ENCODE results near the gene IRS2.

IRS2 gene

GRCh38 chr13:109788372-109789111, 2.2 kb upstream of the IRS2 start:
- DNase-seq (ENCODE audit: extremely low read depth, insufficient read length) = no peak
- no peak overlapping the region for H3K4me3 ChIP-seq (replicated peaks; ENCODE audit: low read depth, low read length)

GRCh38 chr13:109787135-109787954, 962 bp upstream of the IRS2 start:
- H3K4me3 ChIP-seq (replicated peaks; ENCODE audit: low read depth, low read length) = peak overlapping the region; percentile 60
- no peaks in the 10 kb centered on the region for H3K36me3 ChIP-seq (ENCODE audit: control insufficient read depth, insufficient read depth, low read length)
- DNase-seq (ENCODE audit: extremely low read depth, insufficient read length) = no peak
- H3K27me3 ChIP-seq (replicated peaks; ENCODE audit: control insufficient read depth, insufficient read depth, low read length) = no peaks in the 10 kb centered on the region; the same call in 1 of the 2 replicates
- TF ChIP-seq CTCF (IDR thresholded peaks at IDR 0.05; ENCODE audit: insufficient read depth, low read length, poor library complexity, severe bottlenecking) = no peak

More at GRCh38 chr13:109788372-109789111, 2.2 kb upstream of the IRS2 start:
- Histone ChIP-seq H3K36me3 (ENCODE audit: control insufficient read depth, insufficient read depth, low read length) (no peaks in the 10 kb centered on the region), H3K27me3 (replicated peaks; ENCODE audit: control insufficient read depth, insufficient read depth, low read length) (no peaks in the 10 kb centered on the region; the same call in 1 of the 2 replicates)
- no peak for TF ChIP-seq CTCF (IDR thresholded peaks at IDR 0.05; ENCODE audit: insufficient read depth, low read length, poor library complexity, severe bottlenecking)

GRCh38 chr13:109785892-109786450, 412 bp downstream of the IRS2 start:
- no peak for DNase-seq (ENCODE audit: extremely low read depth, insufficient read length)
- Histone ChIP-seq H3K4me3 (replicated peaks; ENCODE audit: low read depth, low read length) (peak overlapping the region; percentile 37), H3K27me3 (replicated peaks; ENCODE audit: control insufficient read depth, insufficient read depth, low read length) (no peaks in the 10 kb centered on the region; the same call in 1 of the 2 replicates), H3K36me3 (ENCODE audit: control insufficient read depth, insufficient read depth, low read length) (no peaks in the 10 kb centered on the region)
- TF ChIP-seq CTCF (IDR thresholded peaks at IDR 0.05; ENCODE audit: insufficient read depth, low read length, poor library complexity, severe bottlenecking) = no peak

- H3K4me3 ChIP-seq (replicated peaks; ENCODE audit: low read depth, low read length) = 0 out of 2 replicates have a peak overlapping the region, but pooled peaks have one; percentile 10
- DNase-seq (ENCODE audit: extremely low read depth, insufficient read length) = no peak
- TF ChIP-seq CTCF (IDR thresholded peaks at IDR 0.05; ENCODE audit: insufficient read depth, low read length, poor library complexity, severe bottlenecking) = no peak
- no peaks in the 10 kb centered on the region for H3K36me3 ChIP-seq (ENCODE audit: control insufficient read depth, insufficient read depth, low read length)
- no peaks in the 10 kb centered on the region; the same call in 1 of the 2 replicates for H3K27me3 ChIP-seq (replicated peaks; ENCODE audit: control insufficient read depth, insufficient read depth, low read length)
These were observed 1.1 kb downstream of the IRS2 start for GRCh38 chr13:109785141-109785891.

GRCh38 chr13:109784590-109785140, 1.7 kb downstream of the IRS2 start:
- no peaks in the 10 kb centered on the region for H3K36me3 ChIP-seq (ENCODE audit: control insufficient read depth, insufficient read depth, low read length)
- no peak for DNase-seq (ENCODE audit: extremely low read depth, insufficient read length)
- no peak for TF ChIP-seq CTCF (IDR thresholded peaks at IDR 0.05; ENCODE audit: insufficient read depth, low read length, poor library complexity, severe bottlenecking)
- H3K4me3 ChIP-seq (replicated peaks; ENCODE audit: low read depth, low read length) = no peak overlapping the region
- H3K27me3 ChIP-seq (replicated peaks; ENCODE audit: control insufficient read depth, insufficient read depth, low read length) = no peaks in the 10 kb centered on the region; the same call in 1 of the 2 replicates

Data from GM06990 (cell line).